Stimulated activated CD8-positive, alpha-beta memory T cell treated with anti-CD3 and anti-CD28 coated beads, Interleukin-4, amount 100 ng/mL, for 1 hour (primary cell): ENCODE results near the gene MRPS12.
"Not testable (repeated sequence)": the region's sequence is repeated elsewhere in the genome, so short reads cannot be mapped to it uniquely, and the experiment has no call there.

Experiments
- DNase-seq, 2 donors: peaks; one replicate each; pipeline ENCODE4 v3.0.0-alpha.2; 2020; ENCODE audit warnings: low read depth in 2 of 2, low spot score in 1 of 2

The MRPS12 gene

GRCh38 chr19:38930776-38931520, at the start of gene MRPS12:
TSS of gene MRPS12 (plus strand) at chr19:38930944. CDS start at chr19:38931295, 351 bp downstream.
- peak; percentile 92 to 95 for DNase-seq

GRCh38 chr19:38883286-38883685, 47.5 kb upstream of the MRPS12 start:
- no peak for DNase-seq

GRCh38 chr19:38884691-38885090, 46.1 kb upstream of the MRPS12 start:
- DNase-seq = not testable (repeated sequence)

- DNase-seq = no peak
These were observed 41.9 kb upstream of the MRPS12 start for GRCh38 chr19:38888876-38889275.

- no peak for DNase-seq
These were observed 40.9 kb upstream of the MRPS12 start for GRCh38 chr19:38889803-38890202.

GRCh38 chr19:38890686-38891085, 40.1 kb upstream of the MRPS12 start:
- DNase-seq = no peak

GRCh38 chr19:38891771-38892170, 39.0 kb upstream of the MRPS12 start:
- no peak for DNase-seq

- DNase-seq = no peak
These were observed 37.9 kb upstream of the MRPS12 start for GRCh38 chr19:38892841-38893240.

GRCh38 chr19:38893341-38893771, 37.4 kb upstream of the MRPS12 start:
- no peak for DNase-seq

- no peak for DNase-seq
These were observed 35.8 kb upstream of the MRPS12 start for GRCh38 chr19:38894968-38895367.

GRCh38 chr19:38898788-38899446, 31.8 kb upstream of the MRPS12 start:
- DNase-seq = no peak

GRCh38 chr19:38899447-38900201, 31.1 kb upstream of the MRPS12 start, which contains the start of the genes NFKBIB and SIRT2:
TSS of gene NFKBIB (plus strand) at chr19:38899969. CDS start at chr19:38900033, 64 bp downstream.
TSS of gene SIRT2 (minus strand) at chr19:38899618. CDS start at chr19:38899521, 97 bp downstream.
- DNase-seq = peak; percentile 97 to 98

- DNase-seq = no peak
These were observed 30.5 kb upstream of the MRPS12 start for GRCh38 chr19:38900202-38900629.

- DNase-seq = no peak
These were observed 30.0 kb upstream of the MRPS12 start for GRCh38 chr19:38900743-38901190.

- no peak for DNase-seq
These were observed 29.1 kb upstream of the MRPS12 start for GRCh38 chr19:38901683-38902082.

GRCh38 chr19:38904581-38905539, 25.9 kb upstream of the MRPS12 start:
- DNase-seq = no peak

- DNase-seq = no peak
These were observed 25.1 kb upstream of the MRPS12 start for GRCh38 chr19:38905620-38906019.

- no peak for DNase-seq
These were observed 23.5 kb upstream of the MRPS12 start for GRCh38 chr19:38907227-38907626.

GRCh38 chr19:38907670-38908069, 23.1 kb upstream of the MRPS12 start:
- DNase-seq = no peak

- no peak for DNase-seq
These were observed 21.8 kb upstream of the MRPS12 start for GRCh38 chr19:38908911-38909310.
